Measurements from ENCODE around the gene PCDH15.

DNA sequence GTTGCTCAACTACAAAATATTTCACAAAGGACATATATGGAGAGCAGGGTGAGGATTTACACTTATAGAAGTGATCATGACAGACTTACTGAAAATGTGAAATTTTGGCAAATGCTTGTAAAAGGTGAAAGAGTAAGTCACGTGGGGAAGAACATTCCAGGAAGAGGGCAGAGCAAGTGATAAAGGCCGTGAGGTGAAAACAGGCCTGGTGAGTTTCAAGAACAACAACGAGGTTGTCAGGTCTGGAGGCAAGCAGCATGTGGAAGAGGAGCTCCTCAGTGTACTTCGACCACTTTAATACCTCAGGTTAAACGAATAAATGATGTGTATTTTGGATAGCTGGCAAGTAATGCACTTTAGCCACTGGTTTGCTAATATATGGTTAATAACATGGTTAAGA is 706.7 kb downstream of the PCDH15 start:
- TF ChIP-seq CTCF (conservative IDR thresholded peaks at IDR 0.05; ENCODE audit: low read length) (no peak), EZH2phosphoT487 (IDR thresholded peaks at IDR 0.05; ENCODE audit: borderline replicate concordance) (no peak)

Measured in Loucy (cell line).